Measurements from ENCODE around the gene FAM3A. TPM values are rescaled to one million over a fixed set of nuclear protein-coding genes. Genes with fewer than 3 reads are reported as not detected.

FAM3A gene
- total RNA-seq, 2 experiments from 2014 or later: 16.4 to 21.9 TPM

DNA sequence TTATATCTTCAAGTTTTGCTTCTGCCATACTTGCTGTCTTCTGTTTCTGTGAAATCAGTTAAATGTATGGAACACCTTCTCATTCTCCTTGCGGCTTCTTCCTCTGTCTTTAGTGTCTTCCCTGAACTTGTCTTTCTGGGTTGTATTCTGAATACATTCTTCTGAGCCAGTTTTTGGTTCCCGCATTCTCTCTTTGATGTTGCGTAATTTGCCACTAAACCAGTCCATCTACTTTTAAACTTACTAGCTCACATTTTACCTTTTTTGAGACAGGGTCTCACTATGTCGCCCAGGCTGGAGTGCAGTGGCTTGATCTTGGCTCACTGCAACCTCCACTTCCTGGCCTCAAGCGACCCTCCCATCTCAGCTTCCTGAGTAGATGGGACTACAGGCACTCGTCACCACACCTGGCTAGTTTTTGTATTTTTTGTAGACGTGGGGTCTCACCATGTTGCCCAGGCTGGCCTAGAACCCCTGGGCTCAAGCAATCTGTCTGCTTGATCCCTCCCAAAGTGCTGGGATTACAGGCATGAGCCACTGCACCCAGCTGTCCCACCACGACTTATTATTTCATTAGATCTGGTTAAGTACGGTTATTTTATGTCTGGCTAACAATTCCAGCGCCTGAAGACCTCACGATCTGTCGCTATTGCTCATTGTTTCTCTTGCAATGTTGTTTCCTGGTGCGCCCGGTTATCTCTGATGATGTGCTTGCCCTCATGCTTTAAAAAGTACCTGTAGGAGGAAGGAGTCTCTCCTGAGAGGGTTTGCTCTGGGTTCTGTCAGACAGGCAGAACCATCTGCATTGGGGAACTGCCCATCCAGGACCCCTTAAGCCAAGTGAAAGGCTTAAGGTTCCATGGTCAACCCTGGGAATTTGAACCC lies 9.8 kb upstream of the FAM3A start:
- Histone ChIP-seq H3K36me3 (ENCODE audit: insufficient read depth, low read length) (no peaks in the 10 kb centered on the region), H3K4me1 (ENCODE audit: insufficient read depth, low read length, poor library complexity, severe bottlenecking) (peaks cover 12% of the 10 kb centered on the region), H3K9me2 (ENCODE audit: insufficient read depth, low read length) (no peaks in the 10 kb centered on the region), H2AFZ (ENCODE audit: low read length) (no peak overlapping the region), H3K4me2 (ENCODE audit: low read length) (no peak overlapping the region), H3K9me3 (ENCODE audit: low read length) (no peaks in the 10 kb centered on the region), H3K27ac (ENCODE audit: low read depth, low read length, poor library complexity, severe bottlenecking) (no peak overlapping the region), H3K4me3 (ENCODE audit: low read depth, low read length, poor library complexity, severe bottlenecking) (no peak overlapping the region), H3K79me2 (ENCODE audit: insufficient read depth, low read depth, low read length) (no peaks in the 10 kb centered on the region), H4K20me1 (ENCODE audit: insufficient read depth, low read length) (no peaks in the 10 kb centered on the region)
- TF ChIP-seq EZH2phosphoT487 (IDR thresholded peaks at IDR 0.05; ENCODE audit: borderline replicate concordance, low read depth, low read length): no peak
- TF ChIP-seq, protein P1, sequence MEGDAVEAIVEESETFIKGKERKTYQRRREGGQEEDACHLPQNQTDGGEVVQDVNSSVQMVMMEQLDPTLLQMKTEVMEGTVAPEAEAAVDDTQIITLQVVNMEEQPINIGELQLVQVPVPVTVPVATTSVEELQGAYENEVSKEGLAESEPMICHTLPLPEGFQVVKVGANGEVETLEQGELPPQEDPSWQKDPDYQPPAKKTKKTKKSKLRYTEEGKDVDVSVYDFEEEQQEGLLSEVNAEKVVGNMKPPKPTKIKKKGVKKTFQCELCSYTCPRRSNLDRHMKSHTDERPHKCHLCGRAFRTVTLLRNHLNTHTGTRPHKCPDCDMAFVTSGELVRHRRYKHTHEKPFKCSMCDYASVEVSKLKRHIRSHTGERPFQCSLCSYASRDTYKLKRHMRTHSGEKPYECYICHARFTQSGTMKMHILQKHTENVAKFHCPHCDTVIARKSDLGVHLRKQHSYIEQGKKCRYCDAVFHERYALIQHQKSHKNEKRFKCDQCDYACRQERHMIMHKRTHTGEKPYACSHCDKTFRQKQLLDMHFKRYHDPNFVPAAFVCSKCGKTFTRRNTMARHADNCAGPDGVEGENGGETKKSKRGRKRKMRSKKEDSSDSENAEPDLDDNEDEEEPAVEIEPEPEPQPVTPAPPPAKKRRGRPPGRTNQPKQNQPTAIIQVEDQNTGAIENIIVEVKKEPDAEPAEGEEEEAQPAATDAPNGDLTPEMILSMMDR (conservative IDR thresholded peaks at IDR 0.05; ENCODE audit: low read length): no peak
- intact Hi-C loops (cut with micrococcal nuclease; ENCODE audit: unreplicated experiment): loop anchor here (5.0 kb wide), 1 partner anchor 39 kb away; the partner anchor contains the start of gene UBL4A
- ChIA-PET POLR2A (no interaction called here), CTCF (ENCODE audit: unreplicated experiment) (interaction anchor here (1.3 kb wide), 1 partner anchor 35 kb away, joined by 3 read pairs; the partner anchor contains the start of gene SLC10A3)
- no TSS peak for BruUV-seq (replicated peaks)
- DNase-seq (ENCODE audit: low spot score): no peak

DNA sequence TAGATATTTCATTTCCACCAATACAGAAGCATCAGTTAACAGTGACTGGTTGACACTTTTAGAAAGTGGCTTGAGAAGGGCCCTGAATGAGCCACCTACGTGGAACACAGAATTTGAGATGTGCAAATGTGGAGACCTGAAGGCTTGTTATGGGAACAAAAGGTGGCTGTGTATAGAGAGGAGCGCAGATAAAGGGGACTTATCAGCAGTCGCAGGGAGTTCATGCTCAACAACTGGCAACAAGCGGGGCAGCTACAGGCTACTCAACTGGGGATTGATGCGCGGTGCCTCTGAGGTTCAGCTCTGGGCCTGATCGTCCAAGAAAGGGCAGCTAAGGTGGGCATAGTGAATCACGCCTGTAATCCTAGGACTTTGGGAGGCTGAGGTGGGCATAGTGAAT lies 3.4 kb upstream of the FAM3A start:
- intact Hi-C loops (cut with micrococcal nuclease; ENCODE audit: unreplicated experiment): loop anchor here (5.0 kb wide), 1 partner anchor 42 kb away; the partner anchor contains the start of gene LAGE3
- ChIA-PET POLR2A (no interaction called here), CTCF (ENCODE audit: unreplicated experiment) (no interaction called here)
- Histone ChIP-seq H2AFZ (ENCODE audit: low read length) (no peak overlapping the region), H3K36me3 (ENCODE audit: insufficient read depth, low read length) (no peaks in the 10 kb centered on the region), H4K20me1 (ENCODE audit: insufficient read depth, low read length) (no peaks in the 10 kb centered on the region), H3K4me2 (ENCODE audit: low read length) (no peak overlapping the region), H3K9me3 (ENCODE audit: low read length) (no peaks in the 10 kb centered on the region), H3K79me2 (ENCODE audit: insufficient read depth, low read depth, low read length) (no peaks in the 10 kb centered on the region), H3K4me3 (ENCODE audit: low read depth, low read length, poor library complexity, severe bottlenecking) (no peak overlapping the region), H3K4me1 (ENCODE audit: insufficient read depth, low read length, poor library complexity, severe bottlenecking) (peaks cover 13% of the 10 kb centered on the region), H3K27ac (ENCODE audit: low read depth, low read length, poor library complexity, severe bottlenecking) (no peak overlapping the region), H3K9me2 (ENCODE audit: insufficient read depth, low read length) (no peaks in the 10 kb centered on the region)
- no peak for DNase-seq (ENCODE audit: low spot score)
- BruUV-seq (replicated peaks): no TSS peak
- TF ChIP-seq, protein P1 (conservative IDR thresholded peaks at IDR 0.05; ENCODE audit: low read length): no peak
- TF ChIP-seq EZH2phosphoT487 (IDR thresholded peaks at IDR 0.05; ENCODE audit: borderline replicate concordance, low read depth, low read length): no peak
